GM21423 (cell line): ENCODE results near the gene FMN2.
"Not testable (repeated sequence)": the region's sequence is repeated elsewhere in the genome, so short reads cannot be mapped to it uniquely, and the experiment has no call there.

Experiments
- ATAC-seq: cut with Tn5 transposase; IDR thresholded peaks from one replicate; pipeline ENCODE4 v1.9.1; 2021; ENCODE audit warnings: mild to moderate bottlenecking, moderate library complexity; ENCODE audit not compliant: unreplicated experiment

FMN2 gene

DNA sequence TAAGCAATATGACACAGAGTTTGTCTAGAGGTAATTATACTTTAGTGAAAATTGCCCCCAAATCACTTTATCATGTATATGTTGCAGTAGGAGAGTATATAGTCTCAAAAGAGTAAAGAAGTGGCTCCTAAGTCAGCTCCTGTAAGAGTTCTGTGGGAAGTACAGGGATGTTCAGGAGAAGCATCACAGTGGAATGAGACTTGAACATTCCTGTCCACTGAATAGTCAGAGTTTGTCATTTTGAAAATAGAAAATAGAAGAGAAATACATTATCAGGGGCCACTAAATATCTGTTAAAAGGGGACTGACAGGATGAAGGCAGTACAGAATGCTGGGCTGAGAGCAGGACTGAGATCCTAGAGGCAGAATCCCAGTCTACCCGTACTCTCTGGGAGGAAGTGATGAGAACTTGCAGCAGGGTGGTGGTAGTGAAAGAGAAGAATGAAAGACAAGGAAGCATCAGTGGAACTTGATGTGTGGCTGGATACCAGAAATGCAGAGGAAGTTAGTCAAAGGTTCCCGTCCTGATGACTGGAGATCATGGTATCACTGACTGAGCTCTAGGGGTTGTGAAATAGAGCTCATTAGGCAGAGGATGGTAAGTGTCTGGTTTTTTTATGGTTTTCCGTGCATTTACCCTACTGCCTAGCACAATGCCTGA, 153.4 kb downstream of the FMN2 start:
- ATAC-seq: no peak

DNA sequence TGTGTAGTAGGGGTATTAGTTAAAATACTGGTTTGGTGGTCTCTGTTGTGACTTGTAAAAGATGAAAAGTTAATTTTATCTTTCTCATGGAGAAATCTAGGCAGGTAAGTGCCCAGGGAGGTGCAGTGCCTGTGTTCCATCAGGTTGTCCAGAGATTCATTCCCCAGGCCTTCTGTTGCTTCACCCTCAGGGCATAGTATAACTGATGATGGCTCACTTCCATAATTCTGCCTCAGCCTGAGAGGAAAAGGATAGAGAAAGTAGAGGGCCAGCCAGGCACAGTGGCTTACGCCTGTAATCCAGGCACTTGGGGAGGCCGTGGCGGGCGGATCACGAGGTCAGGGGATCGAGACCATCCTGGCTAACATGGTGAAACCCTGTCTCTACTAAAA, 153.9 kb downstream of the FMN2 start:
- ATAC-seq: no peak

GRCh38 chr1:240247899-240248298, 156.2 kb downstream of the FMN2 start:
- ATAC-seq: no peak

- no peak for ATAC-seq
Observed at GRCh38 chr1:240254006-240254405, 162.3 kb downstream of the FMN2 start.

- no peak for ATAC-seq
Observed at GRCh38 chr1:240254778-240255291, 163.2 kb downstream of the FMN2 start.

GRCh38 chr1:240255922-240256321, 164.2 kb downstream of the FMN2 start:
- ATAC-seq: no peak

DNA sequence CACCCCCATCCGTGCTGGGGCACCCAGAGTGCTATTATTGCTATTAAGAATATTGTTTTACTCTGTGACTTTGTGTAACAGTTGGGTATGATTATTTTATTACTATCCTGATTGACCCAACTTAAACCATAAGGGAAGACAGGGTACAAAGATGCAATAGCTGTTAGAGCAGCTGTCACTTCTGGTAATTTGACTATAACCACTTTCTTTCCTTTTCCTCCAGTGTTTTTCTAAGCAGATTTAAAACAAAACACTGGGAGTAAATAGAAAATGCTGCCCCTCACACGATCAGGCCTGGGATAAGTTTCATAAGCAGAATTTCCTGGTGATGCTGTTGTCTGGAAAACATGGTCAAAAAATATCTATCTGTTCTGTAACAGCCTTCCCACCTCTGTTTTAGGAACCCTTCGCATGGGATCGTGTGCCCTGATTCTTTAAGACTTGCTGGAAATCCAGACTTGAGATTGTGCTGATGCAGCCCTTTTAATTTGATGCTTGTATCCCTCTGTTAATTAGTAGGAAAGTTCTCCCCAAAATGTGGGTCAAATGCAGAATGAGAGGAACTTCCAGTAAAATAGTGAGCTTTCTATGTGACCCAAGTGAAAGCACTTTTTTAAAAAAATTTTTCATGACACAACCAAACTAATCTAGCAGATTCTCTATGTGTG, 165.3 kb downstream of the FMN2 start:
- no peak for ATAC-seq

GRCh38 chr1:240258910-240259309, 167.2 kb downstream of the FMN2 start:
- ATAC-seq: no peak

DNA sequence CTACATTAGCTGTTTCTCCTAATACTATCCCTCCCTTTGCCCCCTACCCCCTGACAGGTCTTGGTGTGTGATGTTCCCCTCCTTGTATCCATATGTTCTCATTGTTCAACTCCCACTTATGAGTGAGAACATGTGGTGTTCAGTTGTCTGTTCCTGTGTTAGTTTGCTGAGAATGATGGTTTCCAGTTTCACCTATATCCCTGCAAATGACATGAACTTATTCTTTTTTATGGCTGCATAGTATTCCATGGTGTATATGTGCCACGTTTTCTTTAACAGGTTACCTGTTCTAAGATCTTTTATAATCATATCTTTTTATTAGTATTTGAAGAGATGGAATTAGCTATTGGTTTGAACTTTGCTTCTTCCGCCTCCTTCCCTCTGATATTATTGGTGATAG, 172.8 kb downstream of the FMN2 start:
- ATAC-seq: not testable (repeated sequence)

DNA sequence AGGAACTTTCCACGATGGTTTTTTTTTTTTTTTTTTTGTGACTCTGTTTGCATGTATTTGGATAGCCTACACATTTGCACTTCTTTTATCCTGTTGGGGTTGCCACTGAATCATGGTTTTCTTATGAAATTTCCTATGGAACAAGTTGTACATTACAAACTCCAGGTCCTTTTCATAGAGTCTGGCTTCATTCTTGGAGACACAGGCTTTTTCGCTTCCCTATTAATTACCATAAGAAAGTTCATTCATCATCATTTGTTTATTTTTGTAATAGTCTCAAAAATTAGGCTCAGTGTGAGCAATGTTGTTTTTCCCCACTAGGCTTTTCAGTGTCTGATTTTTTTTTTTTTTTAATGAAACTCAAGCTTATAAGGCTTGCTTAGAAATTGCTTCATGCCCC, 179.4 kb downstream of the FMN2 start:
- no peak for ATAC-seq

- ATAC-seq: no peak
Observed at GRCh38 chr1:240274569-240274968, 182.9 kb downstream of the FMN2 start.

DNA sequence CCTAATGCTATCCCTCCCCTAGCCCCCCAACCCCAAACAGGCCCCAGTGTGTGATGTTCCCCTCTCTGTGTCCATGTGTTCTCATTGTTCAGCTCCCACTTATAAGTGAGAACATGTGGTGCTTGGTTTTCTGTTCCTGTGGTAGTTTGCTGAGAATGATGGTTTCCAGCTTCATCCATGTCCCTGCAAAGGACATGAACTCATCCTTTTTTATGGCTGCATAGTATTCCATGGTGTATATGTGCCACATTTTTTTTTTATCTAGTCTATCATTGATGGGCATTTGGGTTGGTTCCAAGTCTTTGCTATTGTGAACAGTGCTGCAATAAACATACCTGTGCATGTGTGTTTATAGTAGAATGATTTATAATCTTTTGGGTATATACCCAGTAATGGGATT, 183.5 kb downstream of the FMN2 start:
- ATAC-seq: not testable (repeated sequence)

DNA sequence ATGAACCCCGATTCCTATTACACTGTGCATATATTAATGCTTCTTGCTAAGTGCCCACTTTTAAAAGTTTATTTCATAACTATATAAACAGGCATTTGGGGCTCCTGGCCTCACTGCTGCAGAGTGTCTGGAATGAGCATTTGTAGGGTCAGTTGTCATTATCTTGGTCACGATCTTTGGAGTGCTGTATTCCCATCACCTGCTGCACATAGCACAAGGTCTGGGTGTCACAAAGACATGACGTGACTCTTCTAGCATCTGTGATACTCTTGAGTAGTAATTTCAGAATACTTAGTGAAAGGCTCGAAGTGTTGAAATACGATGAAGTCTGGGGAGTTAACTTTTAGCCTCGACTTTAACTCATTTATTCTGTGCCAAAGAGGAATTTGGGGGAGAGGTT, 186.4 kb downstream of the FMN2 start:
- ATAC-seq: no peak

GRCh38 chr1:240280560-240281322, 189.1 kb downstream of the FMN2 start:
- no peak for ATAC-seq

- no peak for ATAC-seq
Observed at GRCh38 chr1:240282061-240282830, 190.6 kb downstream of the FMN2 start.

DNA sequence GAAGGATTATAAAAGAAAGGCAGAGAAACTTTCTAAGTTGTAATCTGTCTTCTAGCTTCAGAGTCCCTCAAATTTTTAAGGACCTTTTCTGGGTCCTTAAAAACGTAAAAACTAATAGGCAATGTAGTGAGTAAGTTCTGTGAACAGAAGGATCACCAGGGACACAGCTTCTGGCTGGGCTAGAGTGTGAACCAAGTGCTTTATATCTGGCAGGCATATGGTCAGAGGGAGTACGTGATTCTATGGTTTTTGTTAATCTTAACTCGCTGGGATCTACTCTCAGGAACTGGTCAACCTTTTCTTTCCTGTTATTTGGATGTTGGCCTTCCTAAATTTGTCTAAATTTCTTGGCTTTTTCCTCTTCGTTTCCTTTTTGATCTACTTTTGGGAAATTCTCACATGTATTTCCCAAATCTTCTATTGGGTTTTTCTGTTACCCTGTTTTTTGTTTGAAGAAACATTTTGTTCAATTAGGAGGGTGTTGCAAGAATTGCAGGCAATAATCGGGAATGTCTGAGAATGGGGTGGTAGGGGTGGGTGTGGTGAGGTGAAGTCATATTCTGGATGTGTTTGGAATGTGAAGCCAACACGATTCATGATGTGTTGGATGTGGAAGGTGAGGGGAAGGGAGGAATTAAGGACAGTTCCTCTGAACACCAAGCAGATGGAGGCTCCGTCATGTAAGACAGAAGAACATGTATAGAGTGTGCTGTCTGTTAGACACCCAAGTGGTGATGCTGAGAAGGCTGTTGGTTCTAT, 193.2 kb downstream of the FMN2 start:
- no peak for ATAC-seq

DNA sequence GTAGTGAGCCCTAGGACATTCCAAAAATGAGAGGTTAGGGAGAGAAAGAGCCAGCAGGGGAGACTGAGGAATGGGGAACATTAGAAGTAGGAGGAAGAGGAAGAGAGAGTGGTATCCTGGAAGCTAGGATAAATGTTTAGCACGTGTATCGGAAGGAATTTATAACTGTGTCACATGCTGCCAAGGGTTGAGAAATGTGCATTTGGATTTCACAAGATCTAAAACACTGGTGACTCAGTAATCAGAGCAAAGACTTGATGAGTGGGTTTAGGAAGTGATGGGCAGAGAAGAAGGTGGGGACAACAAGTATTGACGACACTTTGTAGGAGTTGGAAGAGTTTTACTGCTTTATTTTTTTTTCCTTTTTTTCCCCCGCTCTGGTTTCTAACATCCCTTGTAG, 193.9 kb downstream of the FMN2 start:
- no peak for ATAC-seq

DNA sequence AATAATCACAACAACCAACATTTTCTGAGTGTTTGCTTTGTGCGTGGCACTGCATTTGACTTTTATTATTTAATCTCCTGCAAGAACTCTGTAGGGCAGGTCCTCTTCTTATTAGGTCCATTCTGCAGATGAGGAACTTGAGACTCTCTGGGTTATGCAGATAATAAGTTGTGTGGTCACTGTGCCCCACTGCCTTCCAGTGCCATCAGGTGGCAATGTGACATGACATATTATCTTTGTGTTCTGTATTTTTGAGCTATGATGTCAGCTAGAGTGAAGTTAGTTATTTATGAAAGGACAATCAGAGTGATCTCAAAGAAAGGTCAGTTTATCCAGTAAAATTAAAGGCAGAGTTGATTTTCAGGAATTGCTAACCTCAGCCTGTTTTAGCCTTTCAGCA, 196.0 kb downstream of the FMN2 start:
- ATAC-seq: no peak

DNA sequence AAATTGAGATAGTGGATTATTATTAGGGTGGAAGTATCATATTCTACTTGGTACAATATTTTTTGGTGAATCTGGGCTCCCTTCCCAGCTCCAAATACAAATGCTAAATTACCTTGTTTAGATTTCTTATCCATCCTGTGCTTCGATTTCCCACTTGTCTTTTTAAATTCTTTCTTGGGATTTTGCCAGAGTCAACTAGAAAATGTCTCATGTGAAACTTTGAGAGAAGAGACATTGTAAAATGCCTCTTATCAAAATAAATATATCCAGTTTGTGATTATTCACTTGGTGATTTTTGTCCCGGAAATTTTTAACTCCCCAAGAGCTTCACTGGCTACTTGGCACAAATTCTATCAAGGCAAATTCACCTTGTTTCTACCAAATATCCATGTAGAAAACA, 202.0 kb downstream of the FMN2 start:
- ATAC-seq: no peak

- ATAC-seq: no peak
Observed at GRCh38 chr1:240294566-240294965, 202.9 kb downstream of the FMN2 start.
